CD14-positive monocyte (primary cell): ENCODE results near the gene SCARB1. TPM values are rescaled to one million over a fixed set of nuclear protein-coding genes. Genes with fewer than 3 reads are reported as not detected.

Source experiments
- DNase-seq, 3 donors: peaks; one replicate each; pipeline ENCODE4 v3.0.0-alpha.2; 2011 to 2022
- H2AFZ ChIP-seq: 2 replicates; pipeline ENCODE4 v1.6.0; 2012; ENCODE audit warnings: mild to moderate bottlenecking, low read depth, low read length, inconsistent platforms; ENCODE audit not compliant: insufficient read depth, poor library complexity, severe bottlenecking
- H3K27ac ChIP-seq, 2 donors: 1 replicate in 1 of 2; 2 replicates in 1 of 2; pipeline ENCODE4 v1.5.1; 2012 to 2013; ENCODE audit warnings: low read length in 2 of 2, control low read depth in 1 of 2, inconsistent platforms in 1 of 2, low read depth in 1 of 2, mild to moderate bottlenecking in 1 of 2
- H3K27me3 ChIP-seq, 2 donors: one replicate each; pipeline versions ENCODE4 v1.6.0 to v1.6.1; 2011 to 2013; ENCODE audit warnings: low read length in 2 of 2; ENCODE audit not compliant: control insufficient read depth in 2 of 2, insufficient read depth in 2 of 2
- H3K36me3 ChIP-seq, 2 donors: replicated peaks in 1 of 2; 1 replicate in 1 of 2; 2 replicates in 1 of 2; pipeline versions ENCODE4 v1.5.1 to v1.6.1; 2012 to 2013; ENCODE audit warnings: low read length in 2 of 2, control low read depth in 1 of 2, inconsistent platforms in 1 of 2, mild to moderate bottlenecking in 1 of 2; ENCODE audit not compliant: insufficient read depth in 2 of 2, control insufficient read depth in 1 of 2
- H3K4me1 ChIP-seq, 2 donors: 1 replicate in 1 of 2; 2 replicates in 1 of 2; pipeline versions ENCODE4 v1.5.1 to v1.6.1; 2012 to 2013; ENCODE audit warnings: low read length in 2 of 2, control low read depth in 1 of 2, inconsistent platforms in 1 of 2, mild to moderate bottlenecking in 1 of 2, moderate library complexity in 1 of 2; ENCODE audit not compliant: insufficient read depth in 2 of 2, control insufficient read depth in 1 of 2
- H3K4me2 ChIP-seq: replicated peaks from 2 replicates; pipeline ENCODE3; 2012; ENCODE audit warnings: low read length, moderate library complexity, mild to moderate bottlenecking; ENCODE audit not compliant: poor library complexity, severe bottlenecking; ENCODE audit errors: extremely low read depth
- H3K4me3 ChIP-seq, 3 experiments: fragments of 200-600 bp in 1 of 3; sonication (generic) in 1 of 3; replicated peaks in 1 of 3; 1 replicate in 2 of 3; 2 replicates in 1 of 3; pipeline ENCODE4 v1.5.1; 2011 to 2013; ENCODE audit warnings: low read length in 3 of 3, mild to moderate bottlenecking in 3 of 3, control low read depth in 2 of 3, low read depth in 2 of 3, inconsistent platforms in 1 of 3, moderate library complexity in 1 of 3
- H3K79me2 ChIP-seq: 2 replicates; pipeline ENCODE4 v1.6.0; 2012; ENCODE audit warnings: mild to moderate bottlenecking, control low read depth, inconsistent platforms, low read length, moderate library complexity; ENCODE audit not compliant: insufficient read depth
- H3K9ac ChIP-seq: 2 replicates; pipeline ENCODE4 v1.6.0; 2017; ENCODE audit warnings: low read length, mild to moderate bottlenecking; ENCODE audit not compliant: insufficient read depth, poor library complexity, severe bottlenecking
- H3K9me3 ChIP-seq, 2 donors: replicated peaks in 1 of 2; 1 replicate in 1 of 2; 2 replicates in 1 of 2; pipeline versions ENCODE4 v1.5.1 to v1.6.1; 2012 to 2013; ENCODE audit warnings: low read length in 2 of 2, control low read depth in 1 of 2; ENCODE audit not compliant: control insufficient read depth in 1 of 2, insufficient read depth in 1 of 2
- H4K20me1 ChIP-seq: 2 replicates; pipeline ENCODE4 v1.6.0; 2012; ENCODE audit warnings: mild to moderate bottlenecking, low read length, control low read depth, moderate library complexity; ENCODE audit not compliant: insufficient read depth
- H3K27ac Mint-ChIP-seq, 7 donors: one replicate each; pipeline ENCODE4 v1.8.0; 2020; ENCODE audit warnings: mild to moderate bottlenecking in 7 of 7, mixed read lengths in 7 of 7, moderate library complexity in 6 of 7, inconsistent platforms in 2 of 7
- H3K27me3 Mint-ChIP-seq, 3 donors: one replicate each; pipeline ENCODE4 v1.8.0; 2021 to 2022; ENCODE audit warnings: low read depth in 3 of 3, mild to moderate bottlenecking in 3 of 3, mixed read lengths in 3 of 3, moderate library complexity in 3 of 3, inconsistent platforms in 1 of 3
- H3K36me3 Mint-ChIP-seq, 2 donors: one replicate each; pipeline ENCODE4 v1.8.0; 2020; ENCODE audit warnings: mixed read lengths in 2 of 2, inconsistent platforms in 1 of 2, mild to moderate bottlenecking in 1 of 2
- H3K4me1 Mint-ChIP-seq: one replicate; pipeline ENCODE4 v1.8.0; 2020; ENCODE audit warnings: mild to moderate bottlenecking, mixed read lengths
- H3K4me3 Mint-ChIP-seq, 2 donors: one replicate each; pipeline ENCODE4 v1.8.0; 2020; ENCODE audit warnings: mild to moderate bottlenecking in 2 of 2, mixed read lengths in 2 of 2, moderate library complexity in 1 of 2
- H3K9me3 Mint-ChIP-seq, 7 donors: one replicate each; pipeline ENCODE4 v1.8.0; 2020 to 2022; ENCODE audit warnings: mixed read lengths in 7 of 7, mild to moderate bottlenecking in 6 of 7, moderate library complexity in 6 of 7, inconsistent platforms in 2 of 7
- WGBS: methylation state at CpG from one replicate; pipeline ENCODE4 v1.1.5; 2013; ENCODE audit warnings: missing lambda C conversion rate; ENCODE audit not compliant: insufficient coverage; 5-methylcytosine and 5-hydroxymethylcytosine counted together
- intact Hi-C, 2 donors: fragments of 100-400 bp; cut with micrococcal nuclease; formaldehyde crosslinking; loops; one replicate each; pipeline versions ENCODE4 v1.15.0 to v1.15.1; 2023
- polyA plus RNA-seq, 3 donors: library from polyadenylated mRNA; depleted of rRNA in 1 of 3; unstranded in 2 of 3; stranded (reverse) in 1 of 3; fragments of 300-500 nt in 2 of 3; fragments of >200 nt in 1 of 3; fragmentation: Illumina TruSeq in 2 of 3; gene quantifications; 1 replicate in 2 of 3; 2 replicates in 1 of 3; pipeline ENCODE4 v1.2.3, GENCODE V29; 2012 to 2021
- TF ChIP-seq, protein P1 (sequence below): fragments of 200-600 bp; IDR thresholded peaks from one replicate; pipeline ENCODE4 v1.8.0; 2022; ENCODE audit warnings: antibody characterized with exemption, mild to moderate bottlenecking

Gene SCARB1
- polyA plus RNA-seq, 3 donors, result 13.1 to 34.3 (median 15.2) TPM

DNA sequence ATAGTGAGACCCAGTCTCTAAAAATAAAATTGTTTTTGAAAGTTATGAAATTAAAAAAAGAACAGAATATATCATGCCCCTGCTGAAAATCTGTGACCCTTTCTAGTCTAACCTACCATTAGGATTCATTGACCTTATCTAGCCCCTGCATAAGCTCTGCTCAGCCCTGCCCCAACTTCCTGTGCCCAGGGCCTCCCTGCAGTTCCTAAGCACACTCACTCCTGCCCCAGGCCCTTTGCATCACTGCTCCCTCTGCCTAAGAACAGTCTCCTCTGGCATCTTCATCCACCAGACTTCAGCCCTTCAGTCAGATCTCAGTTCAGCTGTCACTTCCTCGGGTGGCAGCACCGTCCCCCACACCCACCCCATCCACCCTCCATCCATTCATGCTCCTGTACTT lies 55.4 kb downstream of the SCARB1 start:
- Histone ChIP-seq H3K9me3 (peaks cover 0 to 5% of the 10 kb centered on the region in 2 donors), H3K27me3 (no peaks in the 10 kb centered on the region), H4K20me1 (no peaks in the 10 kb centered on the region), H3K4me1 (peaks cover 0 to 15% of the 10 kb centered on the region in 2 donors), H3K4me3 (no peak overlapping the region), H3K4me2 (no peak overlapping the region), H3K79me2 (no peaks in the 10 kb centered on the region), H2AFZ (no peak overlapping the region), H3K27ac (no peak overlapping the region), H3K9ac (no peak overlapping the region), H3K36me3 (peaks cover 21 to 72% of the 10 kb centered on the region in 2 donors)
- intact Hi-C loops, result no loop called here
- H3K9me3 Mint-ChIP-seq, result peaks cover 0 to 5% (median 0%) of the 10 kb centered on the region in 7 donors
- no peak overlapping the region for H3K4me3 Mint-ChIP-seq
- peaks cover 0 to 3% (median 0%) of the 10 kb centered on the region in 3 donors for H3K27me3 Mint-ChIP-seq
- 100% methylated on average over 2 of the region's 2 CpGs for WGBS
- H3K27ac Mint-ChIP-seq, result no peak overlapping the region
- DNase-seq, result no peak
- TF ChIP-seq, protein P1, sequence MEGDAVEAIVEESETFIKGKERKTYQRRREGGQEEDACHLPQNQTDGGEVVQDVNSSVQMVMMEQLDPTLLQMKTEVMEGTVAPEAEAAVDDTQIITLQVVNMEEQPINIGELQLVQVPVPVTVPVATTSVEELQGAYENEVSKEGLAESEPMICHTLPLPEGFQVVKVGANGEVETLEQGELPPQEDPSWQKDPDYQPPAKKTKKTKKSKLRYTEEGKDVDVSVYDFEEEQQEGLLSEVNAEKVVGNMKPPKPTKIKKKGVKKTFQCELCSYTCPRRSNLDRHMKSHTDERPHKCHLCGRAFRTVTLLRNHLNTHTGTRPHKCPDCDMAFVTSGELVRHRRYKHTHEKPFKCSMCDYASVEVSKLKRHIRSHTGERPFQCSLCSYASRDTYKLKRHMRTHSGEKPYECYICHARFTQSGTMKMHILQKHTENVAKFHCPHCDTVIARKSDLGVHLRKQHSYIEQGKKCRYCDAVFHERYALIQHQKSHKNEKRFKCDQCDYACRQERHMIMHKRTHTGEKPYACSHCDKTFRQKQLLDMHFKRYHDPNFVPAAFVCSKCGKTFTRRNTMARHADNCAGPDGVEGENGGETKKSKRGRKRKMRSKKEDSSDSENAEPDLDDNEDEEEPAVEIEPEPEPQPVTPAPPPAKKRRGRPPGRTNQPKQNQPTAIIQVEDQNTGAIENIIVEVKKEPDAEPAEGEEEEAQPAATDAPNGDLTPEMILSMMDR, result no peak
- peaks cover 18% of the 10 kb centered on the region for H3K4me1 Mint-ChIP-seq
- H3K36me3 Mint-ChIP-seq, result peaks cover 45% of the 10 kb centered on the region in 2 donors

DNA sequence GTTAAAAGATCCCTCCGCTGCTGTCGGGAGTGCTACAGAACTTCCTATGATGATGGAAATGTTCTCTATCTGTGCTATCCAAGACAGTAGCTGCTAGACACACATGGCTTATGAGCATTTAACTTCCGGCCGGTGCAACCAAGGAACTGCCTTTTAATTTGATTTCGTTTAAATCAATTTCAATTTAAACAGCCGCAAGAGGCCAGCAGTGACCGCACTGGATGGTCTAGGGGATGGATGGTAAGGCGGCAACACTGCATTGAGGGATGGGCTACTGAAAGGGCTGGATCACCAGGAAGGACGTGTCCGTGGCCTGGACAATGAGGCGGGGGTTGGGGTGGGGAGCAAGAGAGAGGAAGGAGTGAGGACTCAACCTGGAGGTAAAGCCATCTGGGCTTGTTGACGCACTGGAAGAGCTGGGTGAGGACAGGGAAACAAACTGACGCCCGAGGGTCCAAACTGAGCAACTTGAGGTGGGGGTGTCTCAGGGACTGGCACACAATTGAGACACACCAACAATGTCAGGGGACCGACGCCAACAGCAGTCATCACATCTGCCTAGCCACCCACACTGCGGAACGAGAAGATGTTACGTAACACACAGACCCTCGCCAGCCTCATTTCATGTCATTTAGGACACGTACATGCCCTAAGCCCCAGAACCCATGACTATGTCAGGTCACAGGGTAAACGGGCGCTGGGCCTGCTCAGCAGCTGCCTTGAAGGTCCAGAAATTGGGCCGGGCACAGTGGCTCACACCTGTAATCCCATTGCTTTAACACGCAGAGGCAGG lies 57.6 kb downstream of the SCARB1 start:
- 68% methylated on average over 18 of the region's 25 CpGs for WGBS
- H3K27ac Mint-ChIP-seq, result peak overlapping the region in 2 of 7 donors; percentile 26 to 27
- no peak overlapping the region for H3K4me3 Mint-ChIP-seq
- no peak overlapping the region for H3K9ac ChIP-seq
- H3K9me3 ChIP-seq, result no peaks in the 10 kb centered on the region
- DNase-seq, result no peak
- no peaks in the 10 kb centered on the region for H3K9me3 Mint-ChIP-seq
- H3K27ac ChIP-seq, result no peak overlapping the region
- TF ChIP-seq, protein P1, result no peak
- peaks cover 21 to 58% of the 10 kb centered on the region in 2 donors for H3K36me3 ChIP-seq
- H2AFZ ChIP-seq, result no peak overlapping the region
- H4K20me1 ChIP-seq, result no peaks in the 10 kb centered on the region
- no peak overlapping the region for H3K4me2 ChIP-seq
- intact Hi-C loops, result no loop called here
- no peaks in the 10 kb centered on the region for H3K79me2 ChIP-seq
- peaks cover 42 to 45% of the 10 kb centered on the region in 2 donors for H3K36me3 Mint-ChIP-seq
- peaks cover 0 to 6% of the 10 kb centered on the region in 2 donors for H3K4me1 ChIP-seq
- H3K27me3 ChIP-seq, result no peaks in the 10 kb centered on the region
- peaks cover 0 to 3% (median 1%) of the 10 kb centered on the region in 3 donors for H3K27me3 Mint-ChIP-seq
- no peak overlapping the region for H3K4me3 ChIP-seq
- peaks cover 3% of the 10 kb centered on the region for H3K4me1 Mint-ChIP-seq
